ENCODE results near the gene GRN.
A peak's percentile ranks its signal among the peaks of the same experiment; 100 is the strongest.
"Not testable (repeated sequence)": the region's sequence is repeated elsewhere in the genome, so short reads cannot be mapped to it uniquely, and the experiment has no call there.

The GRN gene

GRCh38 chr17:44362459-44362948, 17.4 kb downstream of the GRN start:
- H3K27ac ChIP-seq, result peak overlapping the region; percentile 77; the same call in 1 of the 2 replicates
- no peak for TF ChIP-seq CTCF (conservative IDR thresholded peaks at IDR 0.05)

- H3K27ac ChIP-seq, result peak overlapping the region; percentile 77
- no peak for TF ChIP-seq CTCF (conservative IDR thresholded peaks at IDR 0.05)
Measured at GRCh38 chr17:44362949-44363612, 18.0 kb downstream of the GRN start.

GRCh38 chr17:44363613-44364159, 18.6 kb downstream of the GRN start, which contains the start of gene FAM171A2:
TSS of gene FAM171A2 (minus strand) at chr17:44363853. CDS start at chr17:44363714, 139 bp downstream.
- H3K27ac ChIP-seq, result peak within 1 kb of the TSS; percentile 77
- peak; percentile 97 for TF ChIP-seq CTCF (conservative IDR thresholded peaks at IDR 0.05)

- not testable (repeated sequence) for H3K27ac ChIP-seq
Measured at GRCh38 chr17:44365051-44365450, 19.9 kb downstream of the GRN start.

GRCh38 chr17:44367231-44367979, 22.3 kb downstream of the GRN start:
- no peak for TF ChIP-seq CTCF (conservative IDR thresholded peaks at IDR 0.05)

GRCh38 chr17:44368391-44369243, 23.5 kb downstream of the GRN start:
- H3K27ac ChIP-seq, result peak overlapping the region; percentile 32; the same call in 1 of the 2 replicates

More at GRCh38 chr17:44367231-44367979, 22.3 kb downstream of the GRN start:
- peak overlapping the region; percentile 65 for H3K27ac ChIP-seq

GRCh38 chr17:44369414-44370023, 24.4 kb downstream of the GRN start:
- H3K27ac ChIP-seq, result not testable (repeated sequence)

- no peak for TF ChIP-seq CTCF (conservative IDR thresholded peaks at IDR 0.05)
- no peak overlapping the region for H3K27ac ChIP-seq
Measured at GRCh38 chr17:44372036-44372435, 26.9 kb downstream of the GRN start.

All from VCaP (cell line).